Type B pancreatic cell (in vitro differentiated cells): ENCODE measurements around the gene LRP1B. TPM values are rescaled to one million over a fixed set of nuclear protein-coding genes. Genes with fewer than 3 reads are reported as not detected.

Experiments
- DNase-seq: peaks from one replicate; pipeline ENCODE4 v3.0.0; 2021; ENCODE audit warnings: mixed read lengths; ENCODE audit not compliant: unreplicated experiment; ENCODE audit errors: extremely low spot score
- H3K27ac Mint-ChIP-seq: 2 replicates; pipeline ENCODE4 v1.8.0; 2021; ENCODE audit warnings: mild to moderate bottlenecking, mixed read lengths
- H3K27me3 Mint-ChIP-seq: 2 replicates; pipeline ENCODE4 v1.8.0; 2021; ENCODE audit warnings: mixed read lengths
- H3K36me3 Mint-ChIP-seq: 2 replicates; pipeline ENCODE4 v1.8.0; 2021; ENCODE audit warnings: mixed read lengths
- H3K4me1 Mint-ChIP-seq: one replicate; pipeline ENCODE4 v1.8.0; 2021; ENCODE audit warnings: mixed read lengths; ENCODE audit not compliant: unreplicated experiment
- H3K4me3 Mint-ChIP-seq: 2 replicates; pipeline ENCODE4 v1.8.0; 2021; ENCODE audit warnings: mild to moderate bottlenecking, mixed read lengths
- H3K9me3 Mint-ChIP-seq: 2 replicates; pipeline ENCODE4 v1.8.0; 2021; ENCODE audit warnings: mixed read lengths
- total RNA-seq: library from RNA; stranded (reverse); gene quantifications from 2 replicates; pipeline ENCODE4 v1.2.1, GENCODE V29; 2021; ENCODE audit warnings: low replicate concordance
- TF ChIP-seq, protein P1 (sequence below): fragments of 200-600 bp; sonication (generic); conservative IDR thresholded peaks from 2 replicates; pipeline ENCODE4 v1.5.0; 2021; ENCODE audit warnings: antibody characterized with exemption, mild to moderate bottlenecking

LRP1B gene
- total RNA-seq, 1 donor from 2014 or later = 16.0 TPM

DNA sequence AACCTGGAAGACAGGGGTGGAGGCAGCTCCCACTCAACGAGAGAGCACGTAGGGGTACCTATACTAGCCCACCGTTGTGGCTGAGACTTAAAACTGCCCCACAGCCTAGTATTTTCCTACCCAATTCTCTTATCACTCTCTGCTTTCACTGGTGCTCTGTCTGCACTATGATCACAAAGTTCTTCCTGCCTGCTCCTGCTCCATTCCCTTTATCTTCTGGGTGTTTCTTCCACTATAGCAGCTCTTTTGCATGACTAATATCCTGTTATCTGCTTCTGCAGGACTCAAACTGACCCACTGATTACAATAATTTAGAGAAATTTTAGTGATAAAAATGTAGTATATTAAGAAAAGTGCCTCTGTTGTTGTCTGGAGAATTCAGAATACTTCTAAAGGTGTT, 184.8 kb downstream of the LRP1B start:
- Mint-ChIP-seq H3K9me3 (no peaks in the 10 kb centered on the region), H3K4me3 (no peak overlapping the region), H3K27ac (no peak overlapping the region), H3K27me3 (no peaks in the 10 kb centered on the region), H3K36me3 (no peaks in the 10 kb centered on the region), H3K4me1 (peaks cover 5% of the 10 kb centered on the region)
- no peak for DNase-seq
- TF ChIP-seq, protein P1, sequence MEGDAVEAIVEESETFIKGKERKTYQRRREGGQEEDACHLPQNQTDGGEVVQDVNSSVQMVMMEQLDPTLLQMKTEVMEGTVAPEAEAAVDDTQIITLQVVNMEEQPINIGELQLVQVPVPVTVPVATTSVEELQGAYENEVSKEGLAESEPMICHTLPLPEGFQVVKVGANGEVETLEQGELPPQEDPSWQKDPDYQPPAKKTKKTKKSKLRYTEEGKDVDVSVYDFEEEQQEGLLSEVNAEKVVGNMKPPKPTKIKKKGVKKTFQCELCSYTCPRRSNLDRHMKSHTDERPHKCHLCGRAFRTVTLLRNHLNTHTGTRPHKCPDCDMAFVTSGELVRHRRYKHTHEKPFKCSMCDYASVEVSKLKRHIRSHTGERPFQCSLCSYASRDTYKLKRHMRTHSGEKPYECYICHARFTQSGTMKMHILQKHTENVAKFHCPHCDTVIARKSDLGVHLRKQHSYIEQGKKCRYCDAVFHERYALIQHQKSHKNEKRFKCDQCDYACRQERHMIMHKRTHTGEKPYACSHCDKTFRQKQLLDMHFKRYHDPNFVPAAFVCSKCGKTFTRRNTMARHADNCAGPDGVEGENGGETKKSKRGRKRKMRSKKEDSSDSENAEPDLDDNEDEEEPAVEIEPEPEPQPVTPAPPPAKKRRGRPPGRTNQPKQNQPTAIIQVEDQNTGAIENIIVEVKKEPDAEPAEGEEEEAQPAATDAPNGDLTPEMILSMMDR = no peak

DNA sequence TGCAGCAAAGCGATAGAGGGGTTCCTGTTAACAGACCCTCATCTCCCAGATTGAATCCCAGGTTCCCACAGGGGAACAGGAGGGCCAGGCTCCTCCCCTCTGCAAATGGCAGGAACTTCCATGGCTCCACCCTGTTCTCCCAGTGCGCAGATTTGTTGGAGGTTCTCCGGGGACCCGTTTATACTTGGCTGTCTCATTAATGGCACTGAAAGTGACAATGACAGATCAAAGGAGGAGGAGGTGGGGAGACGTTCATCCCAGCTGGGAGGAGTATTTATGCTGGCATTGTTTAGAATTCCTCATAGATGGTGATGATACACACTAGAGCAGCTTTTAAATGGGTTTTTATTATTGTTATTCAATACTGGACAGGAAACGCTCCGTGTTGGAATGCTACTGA, 186.9 kb downstream of the LRP1B start:
- Mint-ChIP-seq H3K27me3 (no peaks in the 10 kb centered on the region), H3K36me3 (no peaks in the 10 kb centered on the region), H3K4me3 (no peak overlapping the region), H3K4me1 (peaks cover 5% of the 10 kb centered on the region), H3K27ac (no peak overlapping the region), H3K9me3 (no peaks in the 10 kb centered on the region)
- TF ChIP-seq, protein P1 = no peak
- no peak for DNase-seq

DNA sequence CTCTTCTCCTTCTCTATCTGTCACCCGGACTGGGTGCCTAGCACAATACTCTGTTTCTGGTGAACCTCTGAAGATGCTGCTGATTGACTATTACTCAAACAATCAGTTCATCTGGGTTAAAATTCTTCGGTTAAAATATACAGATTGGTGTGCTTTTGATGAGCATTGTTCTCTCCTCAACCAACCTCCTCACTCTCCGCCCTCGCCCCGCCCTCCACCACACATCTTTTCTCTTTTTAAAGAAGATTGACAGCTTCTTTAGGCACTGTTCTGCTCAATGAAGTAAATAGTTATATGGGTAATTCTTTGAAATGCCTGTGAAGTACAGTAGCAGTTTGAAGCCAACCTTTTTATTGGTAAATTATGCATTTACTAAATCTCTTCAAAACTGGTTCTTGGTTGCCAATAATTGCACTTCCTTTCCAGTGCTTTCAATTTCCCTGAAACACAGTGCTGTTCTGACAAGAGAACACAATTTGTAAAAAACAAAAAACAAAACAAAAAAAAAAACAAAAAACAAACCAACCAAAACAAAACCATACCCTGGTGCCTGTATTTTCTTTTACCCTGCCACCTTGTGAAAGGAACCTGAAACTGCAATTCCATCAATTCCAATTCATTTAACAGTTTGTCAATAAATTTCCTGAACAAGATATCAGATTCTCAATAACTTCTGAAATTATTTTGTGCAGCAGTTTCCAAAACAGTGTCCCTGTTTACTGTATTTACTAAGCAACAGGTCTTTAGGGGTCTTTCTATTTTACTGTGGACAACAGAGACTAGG, 188.6 kb downstream of the LRP1B start:
- no peaks in the 10 kb centered on the region for H3K27me3 Mint-ChIP-seq
- peaks cover 5% of the 10 kb centered on the region for H3K36me3 Mint-ChIP-seq
- no peak overlapping the region for H3K4me3 Mint-ChIP-seq
- peaks cover 5% of the 10 kb centered on the region for H3K4me1 Mint-ChIP-seq
- DNase-seq = no peak
- TF ChIP-seq, protein P1 = peak; percentile 64
- H3K9me3 Mint-ChIP-seq = peaks cover 7% of the 10 kb centered on the region
- no peak overlapping the region for H3K27ac Mint-ChIP-seq

DNA sequence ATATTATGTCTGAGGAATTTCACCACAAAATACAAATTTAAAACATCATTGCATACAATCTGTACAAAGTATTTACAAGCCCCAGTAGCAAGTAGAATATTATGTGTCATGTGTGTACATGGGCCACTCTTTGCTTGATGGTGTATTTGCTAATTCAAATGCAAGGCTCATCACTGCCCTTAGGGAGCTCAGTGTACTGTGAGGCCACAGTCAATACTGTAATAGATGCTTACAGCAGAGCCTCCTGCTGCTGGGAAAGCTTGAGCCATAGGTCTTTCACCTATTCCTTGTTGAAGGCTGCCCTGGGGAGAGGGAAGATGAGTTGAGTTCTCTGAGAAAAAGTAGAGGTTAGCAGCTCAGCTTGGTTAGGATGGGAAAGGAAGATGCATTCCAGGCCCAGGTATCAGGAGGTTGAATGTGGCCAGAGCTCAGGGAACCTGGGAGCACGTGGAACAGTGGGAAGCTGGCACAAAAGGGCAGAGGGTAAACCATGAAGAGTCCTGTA, 189.6 kb downstream of the LRP1B start:
- TF ChIP-seq, protein P1 = no peak
- H3K4me1 Mint-ChIP-seq = peaks cover 5% of the 10 kb centered on the region
- H3K9me3 Mint-ChIP-seq = peaks cover 7% of the 10 kb centered on the region
- H3K4me3 Mint-ChIP-seq = no peak overlapping the region
- DNase-seq = no peak
- H3K27me3 Mint-ChIP-seq = no peaks in the 10 kb centered on the region
- peaks cover 5% of the 10 kb centered on the region for H3K36me3 Mint-ChIP-seq
- no peak overlapping the region for H3K27ac Mint-ChIP-seq

DNA sequence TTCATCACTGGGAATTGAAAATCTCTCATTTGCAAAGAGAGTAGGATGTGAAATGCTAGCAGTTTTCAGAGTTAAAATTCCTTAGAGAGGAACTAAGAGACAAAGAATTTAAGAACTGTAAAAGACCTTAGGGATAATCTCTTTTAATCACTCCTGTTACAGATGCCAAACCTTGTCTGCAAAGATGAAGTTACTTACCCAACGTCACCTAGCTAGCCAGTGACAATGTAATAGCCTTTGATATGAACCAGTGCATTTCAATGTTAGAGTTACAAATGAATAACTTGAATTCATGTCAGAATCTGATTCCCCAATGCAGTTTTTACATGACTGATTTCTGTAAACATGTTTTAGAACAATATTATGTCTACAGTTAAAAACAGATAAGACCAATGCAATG, 190.1 kb downstream of the LRP1B start:
- no peak for DNase-seq
- no peak overlapping the region for H3K27ac Mint-ChIP-seq
- TF ChIP-seq, protein P1 = no peak
- H3K36me3 Mint-ChIP-seq = peaks cover 5% of the 10 kb centered on the region
- no peak overlapping the region for H3K4me3 Mint-ChIP-seq
- no peaks in the 10 kb centered on the region for H3K27me3 Mint-ChIP-seq
- peaks cover 5% of the 10 kb centered on the region for H3K4me1 Mint-ChIP-seq
- peaks cover 7% of the 10 kb centered on the region for H3K9me3 Mint-ChIP-seq
